GM03348 (cell line): ENCODE data around the gene SYT2.
"Not testable (repeated sequence)": the region's sequence is repeated elsewhere in the genome, so short reads cannot be mapped to it uniquely, and the experiment has no call there.

Source experiments
- DNase-seq: peaks from one replicate; pipeline ENCODE4 v3.0.0; 2012; ENCODE audit warnings: low spot score

Gene SYT2

DNA sequence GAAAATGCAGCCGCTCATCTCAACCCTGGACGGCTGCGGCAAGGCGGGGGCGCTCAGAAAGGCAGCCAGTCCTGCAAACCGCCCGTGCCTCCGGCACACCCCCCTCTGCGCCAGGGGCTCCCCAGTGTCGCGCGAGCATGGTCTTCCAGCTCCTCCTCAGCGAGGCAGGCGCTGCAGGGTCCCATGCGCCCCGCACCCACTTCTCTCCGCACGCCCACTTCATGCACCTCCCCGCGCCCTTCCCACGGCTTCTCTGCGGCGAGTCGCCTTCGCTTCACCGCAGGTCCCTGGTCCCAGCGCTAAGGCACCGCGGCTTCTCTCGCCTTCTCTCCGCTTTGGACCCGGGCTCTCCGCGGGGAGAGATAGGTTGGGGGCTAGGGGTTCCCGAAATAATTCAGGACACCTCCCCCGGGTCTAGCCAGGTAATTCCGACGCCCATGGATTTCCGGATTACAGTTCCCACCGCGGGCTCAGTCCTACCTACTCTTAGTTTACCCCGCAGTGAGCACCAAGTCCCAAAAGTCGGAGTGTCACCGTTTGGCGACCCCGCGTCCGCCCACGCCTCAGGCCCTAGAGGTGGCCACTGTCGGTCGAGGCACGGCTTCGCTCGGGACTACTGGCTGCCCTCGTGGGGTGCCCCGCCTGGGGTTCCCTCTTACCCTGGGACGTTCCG lies 67.5 kb downstream of the SYT2 start:
- no peak for DNase-seq

DNA sequence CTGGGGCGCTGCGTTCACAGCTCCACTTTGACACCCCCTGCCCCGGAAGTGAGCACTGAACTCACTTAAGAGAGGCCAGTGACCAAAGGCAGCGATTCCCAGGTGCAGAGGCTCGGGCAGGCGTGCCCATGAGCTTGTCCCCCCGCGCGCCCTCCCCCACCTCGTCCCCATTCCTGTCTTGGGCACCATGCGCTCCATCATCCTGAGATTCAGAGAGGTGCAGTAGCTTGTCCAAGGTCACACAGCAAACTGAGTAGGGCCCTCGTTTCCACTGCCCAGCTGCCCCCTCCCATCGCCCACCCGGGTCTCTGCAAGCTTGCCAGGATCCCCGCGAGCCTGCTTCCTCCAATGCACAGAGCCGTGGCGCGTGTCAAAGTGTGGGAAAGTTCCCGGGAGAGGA lies 68.0 kb downstream of the SYT2 start:
- no peak for DNase-seq

DNA sequence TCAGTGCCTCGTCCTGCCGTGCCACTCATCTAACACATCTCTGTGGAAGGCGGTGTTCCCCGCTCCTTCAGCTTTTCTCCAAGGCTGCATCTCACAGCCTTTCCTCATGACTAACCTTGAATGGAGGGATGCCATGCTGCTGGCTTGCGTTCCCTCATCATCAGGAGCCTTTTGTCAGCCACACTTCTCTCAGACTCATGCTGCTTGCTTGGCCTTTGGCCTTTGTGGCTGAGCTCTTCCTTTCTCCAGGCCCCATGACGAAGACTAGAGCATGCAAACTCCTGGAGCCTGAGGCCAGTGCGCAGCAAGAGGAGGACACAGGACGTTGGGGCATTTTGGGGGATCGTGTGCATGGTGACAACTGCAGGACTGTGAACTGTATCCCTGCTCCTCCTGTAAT lies 70.8 kb downstream of the SYT2 start:
- no peak for DNase-seq

DNA sequence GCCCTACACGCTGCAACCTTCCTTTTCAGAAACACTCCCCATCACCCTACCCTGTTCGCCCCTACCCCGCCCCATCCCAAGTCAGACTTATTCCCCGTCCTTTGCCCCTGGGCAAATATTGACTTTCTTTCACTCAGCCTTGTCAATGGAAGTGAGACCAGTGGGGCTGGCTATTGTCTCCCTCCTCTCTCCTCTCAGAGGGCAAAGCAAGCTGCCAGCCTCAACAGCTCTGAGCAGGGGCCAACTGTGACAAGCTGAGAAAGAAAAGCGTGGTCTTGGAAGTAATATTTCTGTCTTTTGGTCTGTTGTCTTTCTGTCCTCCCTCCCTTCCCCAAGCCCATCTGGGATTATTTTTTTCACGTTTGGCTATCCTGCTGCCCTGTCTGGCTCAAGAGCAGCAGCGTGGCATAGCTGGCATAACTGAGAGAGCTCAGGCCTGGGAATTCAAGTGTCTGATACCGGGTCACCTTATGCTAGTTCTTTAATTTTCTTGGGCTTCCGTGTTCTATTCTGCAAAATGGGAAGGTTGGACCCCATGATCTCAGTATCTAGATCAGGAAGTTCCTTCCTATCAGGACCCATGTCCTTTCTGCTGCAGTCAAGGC lies 71.5 kb downstream of the SYT2 start:
- DNase-seq = not testable (repeated sequence)

DNA sequence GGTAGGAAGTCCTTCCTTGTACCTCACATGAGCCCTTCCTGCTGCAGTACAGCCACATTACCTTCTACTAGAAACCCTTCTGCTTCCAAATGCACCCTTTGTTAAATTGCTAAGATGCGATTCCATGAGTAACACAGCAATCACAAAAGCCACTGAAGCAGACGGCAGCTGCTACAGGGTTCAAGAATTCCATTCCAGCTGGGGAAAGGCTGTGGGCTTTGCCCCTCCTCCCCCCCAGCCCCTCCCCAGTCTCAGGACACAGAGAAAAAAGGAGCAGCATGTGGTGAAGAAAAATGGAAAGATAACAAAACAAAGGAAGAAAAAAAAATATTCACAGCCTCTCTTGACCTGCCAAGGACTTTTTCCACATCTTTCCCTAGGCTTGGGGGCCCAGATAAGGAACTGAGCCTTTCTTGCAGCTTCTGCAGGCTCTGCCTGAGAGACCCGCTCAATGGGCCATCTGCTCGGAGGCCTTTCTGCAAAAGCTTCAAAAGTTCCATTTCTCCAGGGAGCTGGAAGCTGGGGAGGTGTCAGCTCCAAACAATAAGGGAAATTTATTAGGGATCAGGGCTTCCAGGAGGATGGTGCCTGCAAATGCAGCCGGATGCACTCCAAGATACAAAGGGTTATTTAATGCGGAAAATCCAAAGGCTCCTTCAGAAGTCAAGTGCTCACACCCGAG lies 72.1 kb downstream of the SYT2 start:
- no peak for DNase-seq

DNA sequence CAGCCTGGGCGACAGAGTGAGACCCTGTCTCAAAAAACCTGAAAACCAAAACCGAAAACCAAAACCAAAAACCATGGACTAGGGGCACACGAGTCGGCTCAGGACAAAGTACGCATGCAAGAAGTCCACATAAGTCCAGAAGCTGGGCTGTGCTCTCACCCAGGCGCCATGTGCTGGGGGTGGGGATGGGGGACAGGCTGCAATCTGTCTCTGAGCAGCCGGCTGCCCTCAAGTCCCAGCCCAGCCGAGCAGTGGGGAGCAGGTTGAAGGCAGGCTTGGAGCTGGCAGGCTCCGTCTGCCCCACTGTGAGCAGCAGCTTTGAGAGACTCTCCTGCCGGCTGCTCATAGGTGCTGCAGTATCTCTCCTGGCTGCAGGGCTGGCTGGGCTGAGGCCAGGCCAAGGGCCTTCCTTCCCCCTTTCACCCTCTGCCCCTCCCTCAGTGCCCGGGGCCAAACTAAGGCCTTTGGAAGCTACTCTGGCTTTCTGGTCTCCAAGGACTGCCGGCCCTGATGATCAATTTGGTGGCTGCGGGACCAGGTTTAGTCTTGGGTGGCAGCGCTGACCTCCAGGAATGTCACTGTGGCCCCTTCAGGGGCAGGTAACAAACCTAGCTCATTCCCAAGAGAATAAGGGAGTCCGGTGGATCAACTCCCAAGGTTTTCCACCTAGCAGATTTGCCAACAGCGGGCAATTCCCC lies 72.8 kb downstream of the SYT2 start:
- DNase-seq = not testable (repeated sequence)

DNA sequence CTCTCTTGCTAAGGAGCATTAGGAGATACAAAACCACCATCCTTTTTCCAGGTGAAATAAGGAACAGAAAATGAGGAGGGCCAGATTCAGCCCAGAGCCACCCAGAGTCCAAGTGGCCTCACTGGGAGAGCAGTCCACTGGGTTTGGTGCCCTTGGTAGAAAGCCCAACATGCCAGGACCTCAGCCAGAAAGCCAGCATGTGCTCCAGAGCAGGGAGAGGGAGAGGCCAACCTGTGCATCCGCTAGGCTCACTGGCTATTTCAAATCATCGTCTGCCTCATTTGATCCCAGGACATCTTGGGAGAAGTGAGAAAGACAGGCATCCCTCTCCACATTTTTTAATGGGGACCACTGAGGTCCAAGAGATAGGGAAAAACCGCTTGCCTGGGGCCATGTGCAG lies 74.1 kb downstream of the SYT2 start:
- DNase-seq = not testable (repeated sequence)

DNA sequence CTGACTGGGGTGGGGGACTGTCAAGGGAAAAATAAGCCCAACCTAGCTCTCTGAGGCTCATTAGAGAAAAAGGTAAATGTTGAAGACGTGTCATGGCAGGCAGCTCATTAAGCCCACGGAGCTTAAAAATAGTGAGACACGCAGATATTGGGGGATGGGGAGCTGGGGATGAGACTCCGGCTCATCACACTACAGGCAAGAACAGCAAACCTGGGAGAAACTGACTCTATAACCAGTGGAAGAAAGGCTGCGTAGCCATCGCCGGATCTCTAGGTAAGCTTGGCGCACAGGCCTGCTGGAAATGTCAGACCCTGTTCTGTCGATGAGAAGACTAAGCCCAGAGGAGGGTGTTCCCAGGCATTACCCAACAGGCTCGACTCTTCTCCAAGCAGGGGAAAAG lies 78.0 kb downstream of the SYT2 start:
- DNase-seq = no peak

DNA sequence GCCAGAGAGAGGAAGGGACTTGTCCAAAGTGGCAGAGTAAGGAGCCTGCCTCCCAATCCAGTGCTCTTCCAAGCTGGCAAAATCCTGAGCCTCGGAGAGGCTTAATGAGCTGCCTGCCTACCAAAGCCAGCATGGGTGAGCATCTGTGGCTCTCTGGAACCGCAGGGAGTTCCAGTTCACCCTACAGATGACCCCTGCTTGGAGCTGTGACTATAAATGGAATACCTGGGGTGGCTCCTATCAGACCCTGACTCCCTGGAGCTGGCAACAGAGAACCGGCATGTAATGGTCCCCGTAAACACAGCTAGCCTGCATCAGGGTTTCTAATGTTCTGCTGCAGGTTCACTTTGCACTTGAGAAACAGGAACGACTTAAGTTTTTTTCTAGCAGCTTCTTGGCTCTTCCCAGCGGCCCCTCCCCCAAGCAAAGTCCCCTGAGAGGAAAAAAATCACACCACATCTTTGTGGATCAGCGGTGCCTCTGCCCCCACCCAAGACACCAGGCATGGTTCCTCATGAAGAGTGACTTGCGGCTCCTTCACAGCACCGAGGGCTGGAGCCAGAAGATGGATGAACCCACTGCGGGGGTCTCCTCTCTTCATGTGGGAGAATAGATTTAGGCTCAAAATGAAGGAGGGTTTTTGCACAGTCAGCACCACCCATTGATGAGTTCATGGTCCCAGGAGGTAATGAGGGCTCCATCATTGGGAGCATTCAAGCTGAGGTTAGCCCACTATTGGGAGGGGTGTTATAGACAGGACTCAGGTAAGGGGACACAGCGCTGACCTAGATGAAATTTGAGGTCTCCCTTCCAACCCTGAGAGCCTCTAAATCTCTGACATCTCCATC lies 79.0 kb downstream of the SYT2 start:
- no peak for DNase-seq

DNA sequence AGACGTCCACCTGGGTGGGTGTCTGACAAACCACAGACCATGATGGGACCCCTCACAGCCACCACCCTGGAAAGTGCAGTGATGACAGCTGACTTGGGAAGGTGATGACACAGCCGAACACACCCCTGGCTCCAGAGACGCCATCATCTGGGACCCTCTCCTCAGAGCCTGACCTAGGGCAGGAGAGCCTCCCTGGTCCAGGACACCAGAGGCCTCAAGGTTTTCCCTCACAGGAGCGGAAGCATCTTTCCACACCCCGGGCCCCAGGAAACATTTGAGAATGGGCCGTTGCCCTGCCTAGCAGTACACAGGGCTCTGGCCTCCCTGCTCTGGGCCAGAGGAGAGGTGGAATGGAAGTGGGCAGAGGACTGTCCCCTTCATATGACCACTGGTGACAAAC lies 79.7 kb downstream of the SYT2 start:
- no peak for DNase-seq

DNA sequence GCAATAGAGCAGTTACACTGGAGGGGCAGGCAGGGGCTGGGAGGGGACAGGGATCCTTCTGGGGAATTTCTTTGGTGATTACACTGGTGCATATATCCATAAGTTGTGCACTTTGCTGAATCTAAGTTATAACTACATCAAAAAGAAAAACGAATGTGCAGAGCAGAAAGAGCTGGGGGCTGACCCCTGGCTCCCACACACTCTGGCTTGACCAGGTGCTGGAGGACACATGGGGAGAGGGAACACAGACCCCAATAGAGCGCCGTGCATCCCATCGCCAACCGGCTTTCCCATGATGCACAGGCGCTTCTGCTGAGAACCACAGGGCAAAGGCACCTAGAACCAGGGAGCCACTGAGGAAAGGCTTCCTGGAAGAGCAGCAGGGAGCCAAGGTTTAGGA lies 80.2 kb downstream of the SYT2 start:
- not testable (repeated sequence) for DNase-seq

DNA sequence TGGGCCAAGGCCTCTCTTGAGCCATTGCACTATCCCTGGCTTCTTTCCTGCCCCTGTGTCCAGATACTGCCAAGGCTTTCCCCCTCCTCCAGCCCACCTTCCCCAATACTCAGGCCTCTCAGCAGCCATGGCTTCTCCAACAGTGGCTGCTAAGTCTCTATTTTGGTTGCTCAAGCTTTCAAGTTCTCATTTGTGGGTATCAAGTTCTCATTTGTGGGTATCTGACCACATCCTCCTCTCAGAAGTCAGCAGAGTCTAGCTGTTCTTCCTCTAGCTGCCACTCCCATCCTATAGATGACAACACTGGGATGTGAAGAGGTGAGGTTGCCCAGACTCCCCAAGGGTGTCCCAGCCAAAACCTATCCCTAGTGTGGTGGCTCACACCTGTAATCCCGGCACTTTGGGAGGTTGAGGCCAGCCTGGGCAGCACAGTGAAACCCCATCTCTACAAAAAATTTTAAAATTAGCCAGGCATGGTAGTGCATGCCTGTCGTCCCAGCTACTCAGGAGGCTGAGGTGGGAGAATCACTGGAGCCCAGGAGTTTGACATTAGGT lies 80.9 kb downstream of the SYT2 start:
- DNase-seq = not testable (repeated sequence)

DNA sequence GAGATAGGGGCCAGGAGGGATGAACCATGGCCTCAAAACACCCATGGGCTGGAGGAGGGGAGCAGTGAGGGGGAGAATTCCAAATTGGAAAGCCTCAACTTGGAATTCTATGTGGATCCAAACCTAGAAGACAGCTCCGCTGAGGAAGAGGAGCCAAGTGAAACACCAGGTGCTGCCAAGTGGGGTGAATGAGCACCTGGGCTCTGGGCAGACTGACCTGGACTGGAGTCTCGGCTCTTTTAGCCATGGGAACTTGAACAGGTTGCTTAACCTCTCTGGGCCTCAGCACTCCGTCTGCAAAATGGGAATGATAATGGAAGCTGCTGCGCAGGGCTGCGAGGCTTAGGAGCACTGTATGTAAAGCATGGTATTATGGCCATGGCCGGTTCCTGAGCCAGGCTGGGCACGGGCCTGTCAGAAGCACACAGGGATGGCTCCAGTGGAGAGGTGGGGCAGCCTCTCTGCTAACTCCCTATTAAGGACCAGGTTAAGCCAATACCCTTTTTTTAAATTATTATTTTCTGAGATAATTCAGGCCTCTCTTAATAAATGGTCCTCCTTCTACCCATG lies 81.5 kb downstream of the SYT2 start:
- DNase-seq = no peak

DNA sequence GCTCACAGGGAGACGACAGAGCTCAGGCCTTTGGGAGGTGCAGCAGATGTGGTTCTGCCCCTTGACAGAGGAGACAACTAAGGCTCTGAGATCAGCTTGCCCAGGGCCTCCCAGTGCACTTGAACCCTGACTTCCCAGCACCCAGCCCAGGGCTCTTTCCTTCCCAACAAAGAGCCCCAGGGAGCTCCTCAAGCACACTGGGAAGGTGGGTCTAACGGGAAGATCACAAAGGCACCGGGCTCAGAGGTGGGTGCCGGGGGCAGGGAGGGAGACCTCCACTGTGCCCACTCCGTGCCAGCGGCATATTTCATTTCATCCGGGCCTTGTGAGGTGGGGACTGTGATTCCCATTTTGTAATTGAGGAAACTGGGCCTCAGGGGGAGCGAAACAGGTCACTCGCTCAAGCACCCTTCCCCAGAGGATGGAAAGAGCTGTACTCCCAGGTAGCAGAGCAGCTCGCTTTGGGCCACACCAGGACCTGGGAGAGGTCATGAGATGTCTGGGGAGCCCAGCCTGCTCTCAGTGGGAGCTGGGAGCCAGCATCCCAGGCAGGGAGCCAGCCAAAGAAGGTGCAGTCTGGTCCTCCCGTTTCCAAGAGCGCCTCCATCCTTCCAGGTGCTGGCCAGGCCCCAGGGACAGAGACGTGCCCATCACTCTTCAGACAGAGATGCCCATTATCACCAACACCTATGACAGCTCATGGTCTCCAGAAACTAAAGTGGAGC lies 82.3 kb downstream of the SYT2 start:
- no peak for DNase-seq

DNA sequence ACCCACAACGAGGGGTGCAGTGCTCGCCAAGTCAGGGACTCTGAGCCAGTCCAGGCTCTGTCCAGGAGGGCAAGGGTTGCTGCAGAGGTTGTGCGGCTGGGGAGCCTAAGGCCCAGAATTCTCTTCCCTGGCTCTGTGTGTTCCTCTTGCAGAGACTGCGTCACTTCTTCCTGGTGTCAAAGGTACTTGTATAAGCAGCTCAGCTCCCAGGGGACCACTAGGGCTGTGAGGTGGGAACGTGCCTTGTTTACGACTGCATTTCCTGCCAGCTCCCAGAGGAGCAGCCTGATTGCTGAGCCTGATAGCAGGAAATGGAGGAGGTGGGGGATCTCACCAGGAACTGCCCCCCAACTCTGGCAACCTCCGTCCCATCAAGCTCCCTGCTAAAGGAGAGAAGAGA lies 83.2 kb downstream of the SYT2 start:
- not testable (repeated sequence) for DNase-seq

DNA sequence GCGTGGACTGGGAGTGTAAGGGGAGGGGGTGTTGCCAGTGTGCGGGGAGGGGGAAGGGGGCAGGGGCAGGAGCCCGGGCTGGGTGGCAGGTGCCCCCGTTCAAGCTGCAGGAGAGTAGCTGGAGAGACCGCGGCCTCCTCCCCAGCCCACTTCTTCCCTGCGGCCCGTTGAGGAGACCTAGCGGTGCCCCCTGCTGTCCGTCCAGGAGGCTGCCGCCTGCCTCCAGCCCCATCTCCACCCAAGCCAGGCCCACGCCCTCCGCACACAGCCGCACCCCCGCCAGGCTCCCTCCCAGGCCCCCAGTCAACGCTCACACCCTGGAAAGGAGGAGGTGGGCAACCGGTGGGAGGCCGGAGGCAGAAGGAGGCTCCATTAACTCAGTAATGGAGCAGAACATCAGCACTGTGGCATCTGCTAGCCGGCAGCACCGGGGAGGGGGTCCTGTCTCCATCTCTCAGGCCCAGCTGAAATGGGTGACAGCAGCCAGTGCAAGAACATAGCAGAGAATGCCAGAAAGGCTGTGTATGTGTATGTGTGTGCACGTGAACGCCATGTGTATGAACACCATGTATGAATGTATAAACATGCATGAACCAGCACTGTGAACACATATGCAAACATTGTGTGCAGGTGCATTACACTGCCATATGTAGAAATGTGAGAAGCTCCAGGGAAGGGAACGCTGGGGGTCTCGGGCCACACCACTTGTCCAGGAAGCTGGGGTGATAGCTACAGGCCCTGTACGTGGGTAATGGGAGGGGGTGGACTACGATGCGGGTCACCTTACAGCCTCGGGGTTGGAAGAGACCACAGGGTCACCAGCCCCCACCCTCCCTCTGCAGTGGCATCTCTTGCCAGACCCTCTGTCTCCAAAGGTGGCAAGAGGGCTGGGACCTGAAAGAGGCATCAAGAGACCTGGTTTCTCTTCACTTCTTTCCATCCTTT lies 84.6 kb downstream of the SYT2 start:
- peak; percentile 92 for DNase-seq

DNA sequence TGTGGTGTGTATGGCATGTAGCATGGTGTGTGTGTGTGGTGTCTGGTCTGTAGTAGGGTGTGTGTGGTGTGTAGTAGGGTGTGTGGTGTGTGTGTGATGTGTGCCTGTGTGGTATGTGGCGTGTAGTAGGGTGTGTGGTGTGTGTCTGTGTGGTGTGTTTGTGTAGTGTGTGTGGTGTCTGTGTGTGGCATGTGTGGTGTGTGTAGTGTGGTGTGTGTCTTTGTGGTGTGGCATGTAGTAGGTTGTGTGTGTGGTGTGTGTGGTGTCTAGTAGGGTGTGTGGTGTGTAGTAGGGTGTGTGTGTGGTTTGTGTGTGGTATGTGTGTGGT lies 85.5 kb downstream of the SYT2 start:
- DNase-seq = peak; percentile 23

DNA sequence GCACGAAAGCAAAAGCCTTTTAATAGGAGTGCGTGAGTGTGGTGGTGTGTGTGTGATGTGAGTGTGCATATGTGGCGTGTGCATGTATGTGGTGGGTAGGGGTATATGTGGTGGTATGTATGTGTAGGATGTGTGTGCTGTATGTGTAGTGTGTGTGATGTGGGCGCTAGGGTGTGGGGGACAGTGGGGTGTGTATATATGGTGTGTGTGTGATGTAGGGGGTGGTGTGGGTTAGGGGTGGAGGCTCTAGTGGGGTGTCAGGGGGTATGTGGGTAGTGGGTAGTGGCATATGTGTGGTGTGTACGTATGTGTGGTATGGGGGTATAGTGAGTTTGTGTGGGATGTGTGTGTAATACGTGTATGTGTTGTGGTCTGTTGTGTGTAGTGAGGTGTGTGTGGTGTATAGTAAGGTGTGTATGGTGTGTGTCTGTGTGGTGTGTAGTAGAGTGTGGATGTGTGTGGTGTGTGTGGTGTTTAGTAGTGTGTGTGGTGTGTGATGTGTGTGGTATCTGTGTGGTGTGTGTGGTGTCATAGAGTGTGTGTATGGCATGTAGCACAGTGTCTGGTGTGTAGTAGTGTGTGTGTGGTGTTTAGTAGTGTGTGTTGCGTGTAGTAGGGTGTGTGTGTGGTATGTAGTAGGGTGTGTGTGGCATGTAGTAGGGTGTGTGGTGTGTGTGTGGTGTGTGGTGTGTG lies 86.0 kb downstream of the SYT2 start:
- DNase-seq = no peak

DNA sequence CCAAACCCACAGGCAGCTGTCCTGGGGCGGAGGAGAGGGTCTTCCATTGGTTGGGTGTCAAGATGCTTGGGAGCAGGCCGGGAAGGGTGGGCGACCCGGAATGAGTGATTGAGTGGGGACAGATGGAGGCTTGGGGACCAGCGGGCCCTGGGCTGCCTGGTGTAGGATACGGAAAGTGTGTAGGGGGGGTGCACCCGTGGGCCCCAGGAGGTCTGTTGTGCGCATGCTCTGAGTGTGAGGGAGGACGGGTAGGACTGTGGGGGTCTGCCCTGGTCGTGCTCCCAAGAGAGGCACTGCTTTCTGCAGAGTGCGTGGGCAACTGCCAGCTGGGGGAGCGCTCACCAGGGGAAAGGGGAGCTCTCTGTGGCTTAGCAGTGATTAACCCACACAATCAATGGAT lies 86.8 kb downstream of the SYT2 start:
- DNase-seq = peak; percentile 33
